Colonic mucosa (tissue), 4 donors: ENCODE data around the gene TMEM174. TPM values are rescaled to one million over a fixed set of nuclear protein-coding genes. Genes with fewer than 3 reads are reported as not detected.

Experiments
- DNase-seq: peaks from one replicate; pipeline ENCODE4 v3.0.0-alpha.2; 2020
- H3K27ac ChIP-seq: fragments of 200-600 bp; one replicate; pipeline ENCODE4 v1.8.0; 2021
- H3K27me3 ChIP-seq: fragments of 200-600 bp; one replicate; pipeline ENCODE4 v1.8.0; 2021
- H3K36me3 ChIP-seq: fragments of 200-600 bp; one replicate; pipeline ENCODE4 v1.8.0; 2021
- H3K4me1 ChIP-seq: fragments of 200-600 bp; one replicate; pipeline ENCODE4 v1.8.0; 2021; ENCODE audit warnings: mild to moderate bottlenecking
- H3K4me3 ChIP-seq: fragments of 200-600 bp; one replicate; pipeline ENCODE4 v1.8.0; 2021
- H3K9ac ChIP-seq, 2 donors: one replicate each; pipeline ENCODE4 v1.7.0; 2013; ENCODE audit warnings: control low read depth in 2 of 2, low read depth in 2 of 2, low read length in 2 of 2
- H3K9me3 ChIP-seq: fragments of 200-600 bp; one replicate; pipeline ENCODE4 v1.8.0; 2021
- CTCF ChIP-seq: fragments of 200-600 bp; IDR thresholded peaks from one replicate; pipeline ENCODE4 v1.8.0; 2022; ENCODE audit warnings: antibody characterized with exemption, mild to moderate bottlenecking
- intact Hi-C: fragments of 100-400 bp; cut with DNase I; formaldehyde crosslinking; loops from one replicate; pipeline ENCODE4 v1.14.1; 2022
- total RNA-seq, 2 donors: library from RNA; stranded (reverse); fragmentation: NEBNext Ultra II Directional in 1 of 2; extraction: Animal tissue kit (Norgen Biotek cat#: 25700) in 1 of 2; gene quantifications; one replicate each; pipeline ENCODE4 v1.2.1, GENCODE V29; 2021
- donor health status: healthy.
- donor health status: DM: no; HTN: no; CAD: no.
- donor health status: DM: no; HTN: no; CAD: no.

TMEM174 gene
- total RNA-seq, 2 donors from 2014 or later: not detected

DNA sequence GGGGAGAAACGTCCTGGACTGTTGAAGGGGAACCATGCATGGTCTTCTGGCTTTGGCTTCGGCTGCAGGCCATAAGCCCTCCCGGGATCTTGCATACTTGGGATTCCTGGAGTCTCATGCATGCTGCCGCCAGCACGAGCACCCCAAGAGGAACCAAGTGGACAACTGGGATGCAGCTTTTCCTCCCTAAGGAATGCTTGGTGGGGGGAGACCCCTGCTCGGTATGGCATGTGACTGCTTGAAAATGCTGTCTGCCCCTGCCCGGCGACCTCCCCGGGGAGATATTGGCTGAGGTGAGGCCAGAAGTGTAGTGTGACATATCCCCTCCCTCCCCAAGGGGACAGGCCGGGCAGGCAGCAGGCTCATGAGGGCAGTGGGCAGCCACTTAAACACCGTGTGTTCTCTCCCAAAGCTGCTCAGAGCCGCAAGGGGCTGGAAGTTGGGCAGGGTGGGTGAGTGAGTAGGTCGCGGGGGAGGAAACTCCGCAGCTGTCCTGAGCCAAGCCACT lies 36.9 kb upstream of the TMEM174 start:
- Histone ChIP-seq H3K4me3 (no peak overlapping the region), H3K9me3 (no peaks in the 10 kb centered on the region), H3K36me3 (no peaks in the 10 kb centered on the region), H3K4me1 (no peaks in the 10 kb centered on the region), H3K27ac (no peak overlapping the region), H3K27me3 (no peaks in the 10 kb centered on the region), H3K9ac (no peak overlapping the region)
- no peak for TF ChIP-seq CTCF
- no peak for DNase-seq
- intact Hi-C loops: no loop called here

DNA sequence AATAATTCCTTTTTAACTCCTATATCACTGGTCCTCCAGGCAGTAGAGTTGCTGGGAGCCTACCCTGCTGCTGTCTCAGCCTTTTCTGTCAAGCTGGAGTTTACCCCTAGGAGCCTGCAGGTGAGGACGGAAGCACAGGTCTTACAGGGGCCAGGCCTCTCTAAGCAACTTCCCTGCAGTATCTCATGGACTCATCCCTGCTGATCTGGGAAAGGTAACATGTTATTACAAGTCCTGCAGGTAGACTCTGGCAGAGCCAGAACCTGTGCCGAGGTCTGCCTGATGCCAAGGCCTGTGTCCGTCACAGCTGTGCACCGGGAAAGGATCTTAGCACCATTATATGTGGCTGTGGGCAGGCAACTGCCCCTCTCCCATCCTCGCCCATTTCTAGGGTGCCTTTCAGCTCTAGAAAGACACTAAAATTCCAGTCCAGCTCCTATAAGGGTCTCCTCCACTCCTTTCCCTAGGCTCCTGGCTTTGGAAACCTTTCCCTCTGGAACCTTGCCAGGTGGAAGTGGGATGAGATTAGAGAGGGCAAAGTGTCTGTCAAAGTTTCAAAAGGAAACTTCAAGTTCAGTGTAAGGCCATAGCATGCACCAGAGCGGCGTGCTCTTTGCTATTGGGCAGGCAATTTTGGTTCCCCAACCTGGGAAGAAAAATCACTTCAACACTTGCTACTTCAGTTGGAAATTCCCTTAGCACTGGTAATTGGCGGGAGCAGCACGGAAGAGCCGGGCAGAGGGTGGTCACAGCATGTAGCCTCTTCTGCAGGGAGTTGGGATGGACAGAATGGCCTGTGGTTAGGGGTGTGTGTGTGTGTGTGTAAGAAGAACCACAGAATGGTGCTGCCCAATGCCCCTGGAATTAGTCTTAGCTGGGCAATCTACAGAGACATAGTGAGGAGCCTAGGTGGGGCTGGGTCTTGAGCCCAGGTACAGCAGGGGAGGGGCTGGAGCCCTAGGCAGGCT lies 35.1 kb upstream of the TMEM174 start:
- Histone ChIP-seq H3K4me1 (no peaks in the 10 kb centered on the region), H3K36me3 (no peaks in the 10 kb centered on the region), H3K27me3 (no peaks in the 10 kb centered on the region), H3K4me3 (no peak overlapping the region), H3K9me3 (no peaks in the 10 kb centered on the region), H3K27ac (no peak overlapping the region), H3K9ac (no peak overlapping the region)
- DNase-seq: no peak
- intact Hi-C loops: no loop called here
- TF ChIP-seq CTCF: no peak

- H3K27ac ChIP-seq: no peak overlapping the region
- no peak for TF ChIP-seq CTCF
- H3K9ac ChIP-seq: no peak overlapping the region
- no peak overlapping the region for H3K4me3 ChIP-seq
- H3K36me3 ChIP-seq: no peaks in the 10 kb centered on the region
- no peaks in the 10 kb centered on the region for H3K9me3 ChIP-seq
- no peaks in the 10 kb centered on the region for H3K27me3 ChIP-seq
- intact Hi-C loops: no loop called here
- no peak for DNase-seq
- H3K4me1 ChIP-seq: no peaks in the 10 kb centered on the region
These were observed 33.5 kb upstream of the TMEM174 start for GRCh38 chr5:73139485-73139884.

- H3K27me3 ChIP-seq: no peaks in the 10 kb centered on the region
- intact Hi-C loops: no loop called here
- no peak for TF ChIP-seq CTCF
- H3K9ac ChIP-seq: no peak overlapping the region
- H3K9me3 ChIP-seq: no peaks in the 10 kb centered on the region
- no peak overlapping the region for H3K4me3 ChIP-seq
- no peaks in the 10 kb centered on the region for H3K36me3 ChIP-seq
- H3K4me1 ChIP-seq: no peaks in the 10 kb centered on the region
- H3K27ac ChIP-seq: no peak overlapping the region
- DNase-seq: no peak
These were observed 32.2 kb upstream of the TMEM174 start for GRCh38 chr5:73140801-73141200.

- H3K9me3 ChIP-seq: no peaks in the 10 kb centered on the region
- H3K4me1 ChIP-seq: no peaks in the 10 kb centered on the region
- no peak overlapping the region for H3K4me3 ChIP-seq
- no peak for TF ChIP-seq CTCF
- no peak overlapping the region for H3K27ac ChIP-seq
- intact Hi-C loops: no loop called here
- no peak for DNase-seq
- H3K9ac ChIP-seq: no peak overlapping the region
- no peaks in the 10 kb centered on the region for H3K27me3 ChIP-seq
- no peaks in the 10 kb centered on the region for H3K36me3 ChIP-seq
These were observed 31.0 kb upstream of the TMEM174 start for GRCh38 chr5:73142035-73142434.
